HL-60/S4 treated with phorbol 12-myristate 13-acetate at 8.2 ng/mL for 4 days and 3 days (cell line): Measurements from ENCODE around the gene TYMP.
"Not testable (repeated sequence)": the region's sequence is repeated elsewhere in the genome, so short reads cannot be mapped to it uniquely, and the experiment has no call there.

Experiments used
- in situ Hi-C: fragments of 300-500 bp; cut with MboI; formaldehyde crosslinking; loops from 2 replicates; pipeline ENCODE4 v1.15.0; 2022; ENCODE audit warnings: low sequenced_read_pairs

The TYMP gene

DNA sequence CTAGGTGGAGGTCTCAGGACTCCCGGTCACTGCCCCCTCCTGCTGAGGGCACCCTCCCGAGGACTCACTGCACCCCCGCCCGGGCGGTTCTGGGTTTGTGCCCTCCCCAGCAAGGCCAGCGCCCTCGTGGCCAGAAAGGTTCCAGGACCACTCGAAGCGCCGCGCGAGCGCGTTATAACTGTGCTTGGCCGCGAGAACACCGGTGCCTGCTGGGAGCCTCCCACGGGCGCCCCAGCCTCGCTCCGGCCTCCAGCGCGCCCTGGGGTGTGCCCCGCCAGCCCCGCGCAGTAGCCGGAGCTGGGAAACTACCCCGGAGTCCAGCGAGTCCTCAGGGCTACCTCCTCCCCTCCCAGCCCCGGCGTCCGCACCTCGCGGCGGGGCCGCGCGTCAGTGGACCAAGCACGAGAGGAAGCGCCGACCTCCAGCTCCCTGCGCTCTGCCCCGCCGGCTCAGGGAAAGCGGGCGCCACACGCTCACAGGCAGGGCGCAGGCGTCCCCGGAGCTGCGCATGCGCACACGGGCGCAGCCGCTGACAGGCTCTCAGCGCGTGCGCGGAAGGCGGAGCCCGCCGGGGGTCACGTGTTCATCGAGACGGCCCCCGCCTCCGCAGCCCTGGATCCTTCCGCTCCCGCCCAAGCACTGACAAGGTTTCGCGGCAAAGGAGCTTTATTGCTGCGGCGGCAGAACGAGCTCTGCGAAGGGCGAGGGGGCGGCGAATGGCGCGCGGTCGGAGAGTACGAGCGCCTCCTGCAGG is 4.5 kb downstream of the TYMP start, which contains the start of gene SCO2:
SCO2 (minus strand) TSS at position 495 of the 754 bp plus-strand sequence. CDS start 1,187 bp downstream, outside the sequence.
- in situ Hi-C loops: no loop called here

DNA sequence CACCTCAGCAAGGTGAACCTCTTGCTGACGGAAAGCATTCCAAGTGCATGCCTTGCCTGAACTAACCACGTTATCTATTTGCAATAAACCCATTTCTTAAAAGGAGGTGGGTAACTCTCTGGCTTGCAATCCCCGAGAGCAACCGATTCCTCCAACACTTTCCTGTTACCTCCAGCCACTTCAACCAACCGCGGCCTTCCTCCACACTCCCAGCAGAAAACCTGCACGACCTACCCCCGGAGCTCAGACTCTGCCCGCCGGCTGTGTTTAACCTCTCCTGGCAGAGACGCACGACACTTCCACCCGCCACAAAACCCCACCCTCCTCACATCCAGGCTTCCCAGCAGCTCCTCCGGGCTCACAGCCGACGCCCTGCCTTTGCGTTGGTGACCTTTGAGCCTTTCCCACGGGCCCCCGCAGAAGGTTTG is 5.1 kb downstream of the TYMP start:
- in situ Hi-C loops: no loop called here

DNA sequence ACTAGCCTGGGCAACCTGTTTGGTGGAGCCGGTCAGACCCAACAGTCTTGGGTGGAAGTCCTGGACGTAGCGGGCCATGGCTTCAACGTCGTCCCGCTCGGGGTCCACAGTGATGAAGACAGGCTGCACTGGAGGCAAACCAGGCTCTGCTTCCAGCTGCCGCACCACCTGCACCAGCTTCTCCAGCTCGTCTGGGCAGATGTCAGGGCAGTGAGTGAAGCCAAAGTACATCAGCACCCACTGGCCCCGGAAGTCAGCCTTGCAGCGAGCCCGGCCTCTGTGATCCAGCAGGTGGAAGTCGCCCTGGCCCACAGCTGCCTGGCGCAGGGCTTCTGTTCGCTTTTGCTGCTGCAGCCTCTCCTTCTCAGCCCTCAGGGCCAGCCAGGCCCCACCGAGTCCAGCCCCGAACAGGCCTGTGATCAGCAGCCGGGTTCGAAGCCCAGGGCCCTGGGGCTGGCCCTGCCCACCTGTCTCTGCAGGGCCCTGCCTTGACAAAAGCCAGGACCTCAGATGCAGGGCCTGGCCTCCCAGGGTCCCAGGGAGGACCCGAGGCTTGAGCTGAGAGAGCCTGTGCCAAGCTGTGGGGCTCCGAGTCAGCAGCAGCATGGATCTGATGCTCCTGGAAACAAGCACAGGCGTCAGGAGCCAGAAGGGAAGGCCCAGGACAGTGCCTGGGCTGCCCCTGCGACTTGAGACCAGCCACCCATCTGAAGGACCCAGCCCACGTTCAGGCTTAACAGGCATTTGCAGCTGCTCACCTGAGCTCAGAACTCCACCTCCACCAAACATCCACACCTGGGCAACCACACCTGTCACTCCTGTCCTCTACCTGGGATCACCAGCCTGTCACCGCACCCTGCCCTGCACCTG is 5.8 kb downstream of the TYMP start:
- in situ Hi-C loops: no loop called here

DNA sequence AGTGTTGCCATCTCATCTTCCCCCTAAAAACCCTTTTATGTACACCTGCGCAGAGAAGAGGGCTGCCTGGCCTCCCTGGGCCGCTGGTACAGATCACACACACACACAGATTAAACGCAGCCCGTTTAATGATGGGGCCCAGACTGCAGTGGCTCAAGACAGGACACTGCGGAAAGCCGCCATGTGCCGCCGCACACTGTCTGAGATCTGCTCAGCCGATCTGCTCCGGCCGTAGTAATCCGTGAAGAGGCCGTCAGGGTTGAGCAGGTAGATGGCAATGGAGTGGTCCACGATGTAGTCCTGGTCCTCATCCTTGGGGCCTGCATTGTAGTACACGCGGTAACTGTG is 6.4 kb downstream of the TYMP start:
- in situ Hi-C loops: no loop called here

DNA sequence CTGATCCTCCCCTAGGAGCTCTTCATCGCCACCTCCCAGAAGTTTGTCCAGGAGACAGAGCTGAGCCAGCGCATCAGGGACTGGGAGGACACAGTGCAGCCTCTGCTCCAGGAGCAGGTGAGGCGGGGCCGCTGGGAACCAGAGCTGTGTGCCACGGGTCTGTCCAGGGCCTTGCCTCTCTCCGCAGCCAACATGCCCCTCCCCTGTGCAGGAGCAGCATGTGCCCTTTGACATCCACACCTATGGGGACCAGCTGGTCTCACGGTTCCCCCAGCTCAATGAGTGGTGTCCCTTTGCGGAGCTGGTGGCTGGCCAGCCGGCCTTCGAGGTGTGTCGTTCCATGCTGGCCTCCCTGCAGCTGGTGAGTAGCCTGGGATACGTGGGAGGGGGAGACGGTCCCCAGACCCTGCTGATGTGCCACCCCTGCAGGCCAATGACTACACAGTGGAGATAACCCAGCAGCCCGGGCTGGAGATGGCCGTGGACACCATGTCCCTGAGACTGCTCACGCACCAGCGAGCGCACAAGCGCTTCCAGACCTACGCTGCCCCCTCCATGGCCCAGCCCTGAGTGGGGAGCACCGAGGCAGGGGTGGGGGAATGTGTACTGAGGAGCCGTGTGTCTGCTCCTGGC is 6.9 kb downstream of the TYMP start:
- in situ Hi-C loops: no loop called here

DNA sequence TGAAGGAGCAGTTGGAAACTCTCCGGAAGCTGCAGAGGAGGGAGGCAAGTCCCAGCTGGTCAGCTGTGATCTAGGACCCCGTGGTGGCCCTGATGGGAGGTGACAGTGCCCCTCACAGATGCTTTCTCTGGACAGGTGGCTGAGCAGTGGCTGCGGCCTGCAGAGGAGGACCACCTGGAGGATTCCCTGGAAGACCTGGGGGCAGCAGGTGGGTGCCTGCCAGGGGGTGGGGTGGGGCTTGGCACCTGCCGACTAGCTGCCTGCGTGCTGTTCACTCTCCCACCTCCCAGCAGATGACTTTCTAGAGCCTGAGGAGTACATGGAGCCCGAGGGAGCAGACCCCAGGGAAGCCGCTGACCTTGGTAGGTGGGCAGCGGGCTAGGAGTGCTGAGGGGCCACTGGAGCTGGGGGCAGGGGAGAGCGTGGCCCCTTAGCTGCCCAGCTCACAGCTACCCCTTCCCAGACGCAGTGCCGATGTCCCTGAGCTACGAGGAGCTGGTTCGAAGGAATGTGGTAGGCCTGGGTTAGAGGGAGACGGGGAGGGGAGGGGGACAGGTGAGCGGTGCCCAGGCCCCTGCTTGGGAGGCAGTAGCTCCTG is 7.5 kb downstream of the TYMP start:
- in situ Hi-C loops: no loop called here

DNA sequence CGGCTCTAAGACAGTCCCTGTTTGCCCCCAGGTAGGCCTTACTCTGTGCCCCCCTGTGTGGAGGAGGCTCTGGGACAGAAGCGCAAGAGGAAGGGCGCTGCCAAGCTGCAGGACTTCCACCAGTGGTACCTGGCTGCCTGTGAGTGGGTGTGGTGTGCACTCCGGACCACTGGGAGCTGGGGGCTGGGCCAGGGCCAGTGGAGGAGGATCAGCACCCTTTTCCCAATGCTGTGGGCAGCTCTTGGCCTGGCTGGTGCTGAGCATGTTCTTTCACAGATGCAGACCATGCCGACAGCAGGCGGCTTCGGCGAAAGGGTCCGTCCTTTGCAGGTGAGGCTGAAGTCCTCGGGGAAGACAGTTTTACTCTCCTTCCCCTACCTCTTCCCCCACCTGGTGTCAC is 8.1 kb downstream of the TYMP start:
- in situ Hi-C loops: no loop called here

DNA sequence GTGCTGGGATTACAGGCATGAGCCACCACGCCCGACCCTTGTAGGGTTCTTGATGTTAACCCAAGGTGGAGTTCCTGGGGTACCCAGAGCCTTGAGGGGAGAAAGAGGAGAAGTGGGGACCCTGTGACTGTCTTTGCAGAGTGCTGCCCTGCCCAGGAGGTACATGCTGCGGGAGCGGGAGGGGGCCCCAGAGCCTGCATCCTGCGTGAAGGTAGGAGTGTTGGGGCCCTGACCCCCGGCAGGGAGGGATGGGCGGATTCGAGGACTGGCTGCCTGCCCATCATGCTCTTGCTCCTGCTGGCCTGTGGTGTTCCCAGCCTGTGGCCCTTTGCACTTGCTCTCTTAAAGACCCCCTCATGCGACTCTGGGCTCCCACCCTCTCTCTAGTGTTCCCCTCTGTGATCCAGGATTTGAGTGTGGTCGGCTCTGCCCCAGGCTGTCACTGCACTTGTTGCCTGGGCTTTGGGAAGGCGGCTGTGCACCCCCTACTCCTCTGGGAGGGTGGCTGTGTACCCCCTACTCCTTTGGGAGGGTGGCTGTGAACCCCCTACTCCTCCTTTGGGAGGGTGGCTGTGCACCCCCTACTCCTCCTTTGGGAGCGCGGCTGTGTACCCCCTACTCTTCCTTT is 8.9 kb downstream of the TYMP start:
- in situ Hi-C loops: no loop called here

DNA sequence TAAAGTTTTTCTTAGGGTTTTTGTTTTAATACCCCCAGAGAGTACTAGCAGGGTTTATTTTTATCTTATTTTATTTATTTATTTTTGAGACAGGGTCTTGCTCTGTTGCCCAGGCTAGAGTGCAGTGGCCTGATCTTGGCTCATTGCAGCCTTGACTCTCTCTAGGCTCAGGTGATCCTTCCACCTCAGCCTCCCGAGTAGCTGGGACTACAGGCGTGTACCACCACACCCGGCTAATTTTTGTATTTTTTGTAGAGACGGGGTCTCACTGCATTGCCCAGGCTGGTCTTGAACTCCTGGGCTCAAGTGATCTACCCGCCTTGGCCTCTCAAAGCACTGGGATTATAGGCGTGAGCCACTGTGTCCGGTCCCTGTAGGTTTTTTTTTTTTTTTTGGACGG is 9.6 kb downstream of the TYMP start:
- in situ Hi-C loops: not testable (repeated sequence)

DNA sequence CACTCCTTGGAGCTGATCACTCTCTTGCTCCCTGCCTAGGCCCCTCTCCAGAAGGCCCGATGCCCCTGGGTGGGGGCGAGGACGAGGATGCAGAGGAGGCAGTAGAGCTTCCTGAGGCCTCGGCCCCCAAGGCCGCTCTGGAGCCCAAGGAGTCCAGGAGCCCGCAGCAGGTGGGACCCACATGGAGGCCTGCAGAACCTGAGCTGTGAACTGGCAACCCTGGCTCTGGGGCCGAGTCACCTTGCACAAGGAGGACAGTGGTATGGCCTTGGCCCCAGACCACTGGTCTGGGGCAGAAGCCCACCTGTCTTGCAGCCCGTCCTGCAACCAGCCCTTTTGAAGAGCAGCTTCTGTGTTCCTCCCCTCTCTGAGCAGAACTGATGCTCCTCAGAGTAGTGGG is 10.7 kb downstream of the TYMP start:
- in situ Hi-C loops: no loop called here

DNA sequence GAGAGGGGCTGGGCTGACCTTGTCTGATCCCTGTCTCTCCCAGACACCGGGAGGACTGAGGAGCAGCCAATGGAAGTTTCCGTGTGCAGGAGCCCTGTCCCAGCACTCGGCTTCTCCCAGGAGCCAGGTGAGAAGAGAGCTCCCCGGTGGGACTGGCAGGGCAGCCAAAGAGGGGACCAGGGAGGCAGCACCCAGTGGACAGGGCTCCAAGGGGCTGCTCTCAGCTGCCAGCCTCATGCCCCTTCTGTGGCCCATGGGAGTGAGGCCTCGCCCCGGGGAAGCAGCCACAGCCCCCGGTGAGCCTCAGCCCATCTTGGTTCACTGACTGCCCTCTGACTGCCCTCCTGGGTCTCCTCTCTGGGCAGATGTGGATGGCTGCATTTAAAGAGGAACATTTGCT is 11.2 kb downstream of the TYMP start:
- in situ Hi-C loops: no loop called here

DNA sequence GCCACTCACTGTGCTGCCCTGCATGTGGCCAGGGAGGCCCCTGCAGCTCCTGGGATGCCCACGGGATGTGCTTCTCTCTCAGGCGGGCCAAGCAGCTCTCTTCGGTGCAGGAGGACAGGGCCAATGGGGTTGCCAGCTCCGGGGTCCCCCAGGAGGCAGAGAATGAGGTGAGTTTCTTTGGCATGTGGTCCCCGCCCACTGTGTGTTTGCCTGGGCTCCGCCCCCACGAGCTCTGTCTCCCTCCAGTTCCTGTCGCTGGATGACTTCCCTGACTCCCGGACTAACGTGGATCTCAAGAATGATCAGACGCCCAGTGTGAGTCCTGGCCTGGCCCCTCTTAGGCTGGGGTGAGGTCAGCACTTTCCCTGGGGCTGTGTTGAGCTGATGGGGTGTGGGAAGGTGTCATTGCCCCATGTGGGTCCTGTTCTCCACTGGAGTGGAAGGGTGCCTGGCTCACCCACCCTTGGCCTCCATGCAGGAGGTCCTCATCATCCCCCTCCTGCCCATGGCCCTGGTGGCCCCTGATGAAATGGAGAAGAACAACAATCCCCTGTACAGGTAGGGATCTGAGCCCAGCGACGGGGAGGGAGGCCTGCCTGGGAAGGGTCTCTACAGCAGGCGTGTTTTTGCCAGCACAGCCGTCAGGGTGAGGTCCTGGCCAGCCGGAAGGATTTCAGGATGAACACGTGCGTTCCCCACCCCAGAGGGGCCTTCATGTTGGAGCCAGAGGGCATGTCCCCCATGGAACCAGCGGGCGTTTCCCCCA is 12.1 kb downstream of the TYMP start:
- in situ Hi-C loops: no loop called here

DNA sequence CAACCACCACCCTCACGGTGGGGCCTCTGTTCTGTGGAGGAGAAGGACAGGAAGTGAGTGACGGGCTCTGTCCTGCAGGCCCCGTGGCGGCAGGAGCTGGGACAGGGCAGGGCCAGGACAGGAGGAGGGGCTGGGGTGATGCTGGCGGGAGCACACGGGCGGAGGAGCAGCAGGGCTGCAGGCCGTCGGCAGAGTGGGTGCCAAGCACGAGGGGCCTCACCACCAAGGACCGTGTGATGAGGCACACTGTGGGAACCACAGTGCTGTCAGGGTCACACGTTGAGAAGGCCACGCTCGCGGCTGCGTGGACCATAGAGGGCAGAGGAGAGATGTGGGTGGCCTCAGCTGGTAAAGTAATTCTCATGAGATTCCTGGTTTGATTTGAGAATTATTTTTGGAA is 12.9 kb downstream of the TYMP start:
- in situ Hi-C loops: no loop called here

DNA sequence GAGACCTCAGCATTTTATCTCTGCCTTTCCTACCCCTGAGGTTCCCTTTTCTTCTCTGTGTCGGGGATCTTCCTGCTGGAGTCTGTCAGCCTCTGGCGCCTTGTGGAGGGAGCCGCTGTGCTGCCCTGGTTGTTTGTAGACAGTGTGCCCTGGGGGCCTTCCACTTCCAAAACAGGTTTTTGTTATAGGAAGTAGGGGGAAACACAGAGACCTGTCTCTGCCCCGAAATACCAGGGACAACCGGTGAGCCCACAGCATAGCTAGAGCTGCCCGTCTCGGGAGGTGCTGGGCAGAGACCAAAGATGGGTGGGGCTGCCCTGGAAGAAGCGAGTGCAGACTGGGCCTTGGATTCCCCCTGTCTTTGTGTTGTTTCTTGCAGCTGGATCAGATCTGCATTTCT is 13.7 kb downstream of the TYMP start:
- in situ Hi-C loops: no loop called here

DNA sequence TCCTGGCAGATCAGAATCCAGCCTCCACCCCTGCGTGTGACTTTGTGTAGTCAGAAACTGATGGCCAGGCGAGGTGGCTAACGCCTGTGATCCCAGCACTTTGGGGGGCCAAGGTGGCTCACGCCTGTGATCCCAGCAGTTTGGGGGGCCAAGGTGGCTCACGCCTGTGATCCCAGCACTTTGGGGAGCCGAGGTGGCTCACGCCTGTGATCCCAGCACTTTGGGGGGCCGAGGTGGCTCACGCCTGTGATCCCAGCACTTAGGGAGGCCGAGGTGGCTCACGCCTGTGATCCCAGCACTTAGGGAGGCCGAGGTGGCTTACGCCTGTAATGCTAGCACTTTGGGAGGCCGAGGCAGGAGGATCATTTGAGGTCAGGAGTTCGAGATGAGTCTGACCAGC is 16.6 kb downstream of the TYMP start:
- in situ Hi-C loops: no loop called here

DNA sequence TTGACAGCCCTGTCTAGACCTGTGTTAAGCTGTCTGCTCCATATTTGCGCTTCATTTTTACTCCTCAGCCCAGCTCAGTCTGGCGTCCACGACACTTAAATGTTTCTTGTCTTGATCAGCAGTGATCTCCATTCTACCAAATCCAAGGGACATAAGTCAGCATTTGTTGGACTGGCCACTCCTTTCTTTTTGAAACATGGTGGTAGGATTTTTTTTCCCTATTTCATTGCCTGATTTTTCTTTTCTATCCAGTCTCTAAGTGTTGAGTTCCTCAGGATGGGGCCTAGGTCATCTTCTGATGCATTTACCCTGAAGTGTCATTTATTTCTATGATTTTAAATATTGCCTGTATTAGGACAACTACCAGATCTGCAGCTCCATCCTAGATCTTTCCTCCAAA is 20.9 kb downstream of the TYMP start:
- in situ Hi-C loops: no loop called here

DNA sequence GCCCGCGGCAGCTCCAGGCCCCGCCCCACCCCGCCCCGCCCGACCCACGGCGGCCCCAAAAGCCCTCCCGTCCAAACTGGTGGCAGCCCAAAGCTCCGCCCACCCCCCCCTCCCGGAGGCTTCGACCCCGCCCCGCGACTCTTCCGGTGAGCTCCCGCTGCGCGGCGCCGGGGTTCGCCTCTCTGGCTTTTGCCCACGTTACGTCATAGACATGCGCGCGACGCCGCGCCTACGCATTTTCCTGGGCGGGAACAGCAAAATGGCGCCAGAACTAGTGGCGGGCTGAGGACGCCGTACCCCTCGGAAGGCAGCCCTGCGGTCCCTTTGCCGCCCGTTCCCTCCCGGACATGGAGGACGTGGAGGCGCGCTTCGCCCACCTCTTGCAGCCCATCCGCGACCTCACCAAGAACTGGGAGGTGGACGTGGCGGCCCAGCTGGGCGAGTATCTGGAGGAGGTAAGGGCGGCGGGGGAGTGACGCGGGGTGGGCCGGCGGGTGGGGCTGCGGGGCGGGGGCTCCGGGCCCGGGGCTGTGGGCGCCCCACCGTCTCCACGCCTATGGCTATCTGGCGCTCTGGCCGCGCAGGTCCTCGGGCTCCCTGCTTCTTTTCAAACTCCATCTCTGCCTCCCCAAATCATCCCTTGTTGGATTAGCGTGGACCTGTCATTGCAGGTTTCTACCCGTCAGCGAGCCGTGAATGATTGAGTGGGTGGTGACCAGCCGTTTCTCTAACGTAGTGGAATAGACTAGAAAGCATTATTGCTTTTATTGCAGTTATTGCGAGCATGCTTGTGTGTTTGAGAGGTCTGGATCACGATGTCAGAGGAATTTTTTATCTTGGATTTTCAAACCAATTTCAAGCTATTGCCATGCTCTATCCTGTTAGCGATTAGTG is 21.6 kb downstream of the TYMP start, which contains the start of gene NCAPH2:
NCAPH2 (plus strand) TSS at position 234 of the 894 bp plus-strand sequence; CDS start at position 348, 114 bp downstream.
- in situ Hi-C loops: no loop called here

DNA sequence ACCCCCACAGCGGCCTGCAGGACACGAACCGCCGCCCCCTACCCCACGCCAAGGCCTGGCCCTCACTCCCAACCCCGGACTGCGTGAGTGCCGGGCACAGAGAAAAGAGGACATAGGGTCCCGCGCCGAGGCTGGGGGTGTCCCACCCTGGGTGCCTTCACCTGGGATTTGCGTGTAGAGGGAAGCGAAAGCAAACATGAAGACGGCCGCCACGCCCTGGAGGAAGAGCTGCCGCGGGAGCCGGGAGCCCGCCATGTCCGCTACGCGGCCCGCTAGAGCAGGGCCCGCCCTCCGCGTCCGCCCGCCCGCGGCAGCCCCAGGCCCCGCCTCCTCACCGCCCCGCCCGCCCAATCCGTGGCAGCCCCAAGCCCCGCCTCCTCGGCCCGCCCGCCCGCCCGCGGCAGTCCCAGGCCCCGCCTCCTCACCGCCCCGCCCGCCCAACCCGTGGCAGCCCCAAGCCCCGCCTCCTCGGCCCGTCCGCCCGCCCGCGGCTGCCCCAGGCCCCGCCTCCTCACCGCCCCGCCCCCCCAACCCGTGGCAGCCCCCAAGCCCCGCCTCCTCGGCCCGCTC is 22.3 kb downstream of the TYMP start, which contains the start of gene LMF2:
LMF2 (minus strand) TSS at position 282 of the 570 bp plus-strand sequence; CDS start at position 255, 27 bp downstream.
- in situ Hi-C loops: no loop called here
